GM23338 (cell line): ENCODE results near the gene UGT2A3.

Experiments
- CREB1 ChIP-seq: fragments of 250-450 bp; sonication (Bioruptor Pico); IDR thresholded peaks from 2 replicates; pipeline ENCODE4 v1.5.0; 2020; ENCODE audit warnings: low read depth, mild to moderate bottlenecking, moderate library complexity
- CTCF ChIP-seq, 2 experiments: fragments of 200-600 bp in 1 of 2; sonication (generic) in 1 of 2; conservative IDR thresholded peaks; 2 replicates each; pipeline versions ENCODE4 v1.5.1 to v1.6.1; 2016 to 2017; ENCODE audit warnings: antibody characterized with exemption in 2 of 2, low read depth in 2 of 2, mild to moderate bottlenecking in 2 of 2, moderate library complexity in 1 of 2
- ETS1 ChIP-seq: IDR thresholded peaks from 2 replicates; pipeline ENCODE4 v1.6.1; 2016; ENCODE audit warnings: antibody characterized with exemption
- EZH2 ChIP-seq: fragments of 200-600 bp; sonication (generic); IDR thresholded peaks from one replicate; pipeline ENCODE4 v1.8.0; 2017; ENCODE audit warnings: antibody characterized with exemption, mild to moderate bottlenecking, low read depth; ENCODE audit not compliant: unreplicated experiment
- EZH2phosphoT487 ChIP-seq: fragments of 200-600 bp; sonication (generic); IDR thresholded peaks from one replicate; pipeline ENCODE4 v1.8.1; 2018; ENCODE audit warnings: antibody characterized with exemption; ENCODE audit not compliant: unreplicated experiment
- JUNB ChIP-seq: IDR thresholded peaks from one replicate; pipeline ENCODE4 v1.6.1; 2016; ENCODE audit warnings: antibody characterized with exemption; ENCODE audit not compliant: unreplicated experiment
- POLR2AphosphoS5 ChIP-seq: IDR thresholded peaks from 2 replicates; pipeline ENCODE4 v1.6.1; 2016; ENCODE audit warnings: antibody characterized with exemption, low read depth
- REST ChIP-seq: IDR thresholded peaks from one replicate; pipeline ENCODE4 v1.6.1; 2018; ENCODE audit warnings: antibody characterized with exemption; ENCODE audit not compliant: unreplicated experiment
- STAT1 ChIP-seq: IDR thresholded peaks from one replicate; pipeline ENCODE4 v1.6.1; 2016; ENCODE audit warnings: antibody characterized with exemption; ENCODE audit not compliant: unreplicated experiment
- ZNF114 ChIP-seq: fragments of 250-450 bp; sonication (Bioruptor Pico); IDR thresholded peaks from 2 replicates; pipeline ENCODE4 v1.5.0; 2020; ENCODE audit warnings: mild to moderate bottlenecking, moderate library complexity
- ZNF462 ChIP-seq: fragments of 250-450 bp; sonication (Bioruptor Pico); IDR thresholded peaks from 2 replicates; pipeline ENCODE4 v1.5.0; 2020; ENCODE audit warnings: mild to moderate bottlenecking, moderate library complexity

- TF ChIP-seq CTCF (conservative IDR thresholded peaks at IDR 0.05; ENCODE audit: low read depth in 2 of 2) (no peak), CREB1 (no peak), EZH2 (no peak), REST (no peak), POLR2AphosphoS5 (no peak), JUNB (no peak), EZH2phosphoT487 (no peak), STAT1 (no peak), ETS1 (no peak), ZNF462 (CRISPR knock-in tag) (no peak), ZNF114 (CRISPR knock-in tag) (no peak)
Measured at GRCh38 chr4:68953056-68953596, 1.5 kb upstream of the UGT2A3 start.
